HG02981 (cell line): ENCODE data around the gene FGD5.

Experiments
- ATAC-seq: cut with Tn5 transposase; IDR thresholded peaks from one replicate; pipeline ENCODE4 v1.9.1; 2021; ENCODE audit warnings: mild to moderate bottlenecking, moderate library complexity; ENCODE audit not compliant: unreplicated experiment

Gene FGD5

GRCh38 chr3:14848906-14849305 is 30.1 kb downstream of the FGD5 start:
- ATAC-seq, result no peak

GRCh38 chr3:14849638-14850230 is 31.0 kb downstream of the FGD5 start:
- no peak for ATAC-seq

- ATAC-seq, result no peak
Observed at GRCh38 chr3:14852058-14852594, 33.4 kb downstream of the FGD5 start.

- no peak for ATAC-seq
Observed at GRCh38 chr3:14852717-14853116, 34.0 kb downstream of the FGD5 start.

- no peak for ATAC-seq
Observed at GRCh38 chr3:14853271-14853951, 34.6 kb downstream of the FGD5 start.

GRCh38 chr3:14857506-14857905 is 38.7 kb downstream of the FGD5 start:
- no peak for ATAC-seq

GRCh38 chr3:14858105-14858504 is 39.3 kb downstream of the FGD5 start:
- ATAC-seq, result no peak

GRCh38 chr3:14859880-14860279 is 41.1 kb downstream of the FGD5 start:
- no peak for ATAC-seq

GRCh38 chr3:14861031-14861430 is 42.3 kb downstream of the FGD5 start:
- no peak for ATAC-seq

- no peak for ATAC-seq
Observed at GRCh38 chr3:14861446-14862302, 42.9 kb downstream of the FGD5 start.

GRCh38 chr3:14862303-14862660 is 43.5 kb downstream of the FGD5 start:
- ATAC-seq, result no peak

GRCh38 chr3:14862661-14863230 is 44.0 kb downstream of the FGD5 start:
- no peak for ATAC-seq

GRCh38 chr3:14863333-14864100 is 44.8 kb downstream of the FGD5 start:
- no peak for ATAC-seq

GRCh38 chr3:14864131-14864530 is 45.4 kb downstream of the FGD5 start:
- no peak for ATAC-seq

- no peak for ATAC-seq
Observed at GRCh38 chr3:14866627-14867026, 47.9 kb downstream of the FGD5 start.

- no peak for ATAC-seq
Observed at GRCh38 chr3:14867936-14868570, 49.3 kb downstream of the FGD5 start.

- no peak for ATAC-seq
Observed at GRCh38 chr3:14869917-14870782, 51.4 kb downstream of the FGD5 start.

GRCh38 chr3:14870783-14871060 is 52.0 kb downstream of the FGD5 start:
- no peak for ATAC-seq

- no peak for ATAC-seq
Observed at GRCh38 chr3:14871456-14872200, 52.9 kb downstream of the FGD5 start.
